PC-3 (cell line): ENCODE data around the gene NR5A1. TPM values are rescaled to one million over a fixed set of nuclear protein-coding genes. Genes with fewer than 3 reads are reported as not detected.

Experiments used
- ATAC-seq: fragments of 200-7000 bp; cut with Tn5 transposase; 2 replicates; pipeline ENCODE4 v1.9.1; 2020; ENCODE audit warnings: mild to moderate bottlenecking, moderate library complexity
- BruUV-seq: library from RNA; stranded (reverse); fragments of 400-500 nt; replicated peaks from 2 replicates; lab custom pipeline; 2021; lab: Mats Ljungman, UMichigan
- CTCF ChIA-PET: fragments of 300-600 bp; sonication (Branson Sonifier 250); formaldehyde crosslinking; loops from one replicate; lab custom pipeline; 2022; ENCODE audit warnings: antibody characterized with exemption; lab: Charles Lee
- POLR2A ChIA-PET: fragments of 300-600 bp; sonication (Branson Sonifier 250); formaldehyde crosslinking; loops from one replicate; lab custom pipeline; 2022; ENCODE audit warnings: antibody characterized with exemption; ENCODE audit not compliant: unreplicated experiment; lab: Charles Lee
- DNase-seq: peaks from one replicate; pipeline ENCODE4 v3.0.0-alpha.2; 2015
- H2AFZ ChIP-seq: fragments of 300-600 bp; sonication (generic); 2 replicates; pipeline ENCODE4 v1.6.0; 2016; ENCODE audit warnings: antibody characterized with exemption, low read length
- H3F3A ChIP-seq: fragments of 300-600 bp; sonication (generic); one replicate; pipeline ENCODE4 v1.6.0; 2017; ENCODE audit warnings: antibody characterized with exemption, low read length, control low read depth, mild to moderate bottlenecking; ENCODE audit not compliant: unreplicated experiment
- H3K27ac ChIP-seq: fragments of 300-600 bp; sonication (generic); 2 replicates; pipeline ENCODE4 v1.5.1; 2016; ENCODE audit warnings: mild to moderate bottlenecking, low read length
- H3K27me3 ChIP-seq: fragments of 300-600 bp; sonication (generic); 2 replicates; pipeline ENCODE4 v1.6.1; 2016; ENCODE audit warnings: low read length, mixed read lengths
- H3K36me3 ChIP-seq: fragments of 300-600 bp; sonication (generic); 2 replicates; pipeline ENCODE4 v1.6.1; 2016; ENCODE audit warnings: low read depth, mixed run types, low read length, mixed read lengths
- H3K4me1 ChIP-seq: fragments of 300-600 bp; sonication (generic); 2 replicates; pipeline ENCODE4 v1.5.1; 2016; ENCODE audit warnings: low read length; ENCODE audit not compliant: insufficient read depth
- H3K4me2 ChIP-seq: fragments of 300-600 bp; sonication (generic); 2 replicates; pipeline ENCODE4 v1.6.0; 2016; ENCODE audit warnings: low read length
- H3K4me3 ChIP-seq: fragments of 300-600 bp; sonication (generic); 2 replicates; pipeline ENCODE4 v1.5.1; 2016; ENCODE audit warnings: mild to moderate bottlenecking, low read length, mixed read lengths
- H3K79me2 ChIP-seq: fragments of 300-600 bp; sonication (generic); 2 replicates; pipeline ENCODE4 v1.6.1; 2017; ENCODE audit warnings: low read length, mixed read lengths
- H3K9ac ChIP-seq: fragments of 300-600 bp; sonication (generic); 2 replicates; pipeline ENCODE4 v1.6.0; 2016; ENCODE audit warnings: mild to moderate bottlenecking, low read length
- H3K9me2 ChIP-seq: fragments of 300-600 bp; sonication (generic); replicated peaks from 2 replicates; pipeline ENCODE4 v1.6.1; 2016; ENCODE audit warnings: mixed run types, low read length, mixed read lengths
- H3K9me3 ChIP-seq: fragments of 300-600 bp; sonication (generic); 2 replicates; pipeline ENCODE4 v1.6.1; 2016; ENCODE audit warnings: low read length, mixed read lengths
- H4K20me1 ChIP-seq: fragments of 300-600 bp; sonication (generic); 2 replicates; pipeline ENCODE4 v1.6.1; 2016; ENCODE audit warnings: low read length, mixed read lengths
- EZH2 ChIP-seq: fragments of 300-600 bp; sonication (generic); IDR thresholded peaks from one replicate; pipeline ENCODE4 v1.6.1; 2017; ENCODE audit warnings: antibody characterized with exemption, mild to moderate bottlenecking, low read length; ENCODE audit not compliant: unreplicated experiment
- EZH2phosphoT487 ChIP-seq: fragments of 300-600 bp; sonication (generic); IDR thresholded peaks from 2 replicates; pipeline ENCODE4 v1.6.1; 2018; ENCODE audit warnings: mild to moderate bottlenecking, antibody characterized with exemption, low read length, borderline replicate concordance
- intact Hi-C: fragments of 100-400 bp; cut with micrococcal nuclease; formaldehyde crosslinking; loops from 2 replicates; pipeline ENCODE4 v1.9.0; 2023
- total RNA-seq: library from RNA; depleted of rRNA; stranded (reverse); fragments of >200 nt; gene quantifications from 2 replicates; pipeline ENCODE4 v1.2.3, GENCODE V29; 2014
- TF ChIP-seq, protein P1 (sequence below): fragments of 300-600 bp; sonication (generic); conservative IDR thresholded peaks from 2 replicates; pipeline ENCODE4 v1.5.1; 2017; ENCODE audit warnings: antibody characterized with exemption, low read depth, mild to moderate bottlenecking, low read length

Gene NR5A1
- total RNA-seq, 1 experiment from 2014 or later: not detected

DNA sequence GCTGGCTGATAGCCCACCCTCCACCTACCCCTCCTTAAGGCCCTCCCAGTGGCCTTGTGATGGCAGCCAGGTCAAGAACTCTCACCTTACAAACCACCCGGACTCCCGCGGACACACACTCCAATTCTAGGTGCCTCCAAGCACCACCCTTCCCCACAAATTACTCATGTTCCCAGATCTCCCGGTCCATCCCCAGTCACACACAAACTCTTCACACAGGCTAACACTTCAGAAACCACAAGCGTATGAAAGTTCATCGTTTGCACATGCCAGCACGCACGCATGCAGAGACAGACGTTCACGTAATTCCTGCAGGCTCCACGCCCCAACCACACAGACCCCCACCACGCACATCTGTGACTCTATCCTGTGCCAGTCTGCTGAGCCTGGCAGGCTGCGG, 18.0 kb downstream of the NR5A1 start:
- H3K27me3 ChIP-seq: no peaks in the 10 kb centered on the region

DNA sequence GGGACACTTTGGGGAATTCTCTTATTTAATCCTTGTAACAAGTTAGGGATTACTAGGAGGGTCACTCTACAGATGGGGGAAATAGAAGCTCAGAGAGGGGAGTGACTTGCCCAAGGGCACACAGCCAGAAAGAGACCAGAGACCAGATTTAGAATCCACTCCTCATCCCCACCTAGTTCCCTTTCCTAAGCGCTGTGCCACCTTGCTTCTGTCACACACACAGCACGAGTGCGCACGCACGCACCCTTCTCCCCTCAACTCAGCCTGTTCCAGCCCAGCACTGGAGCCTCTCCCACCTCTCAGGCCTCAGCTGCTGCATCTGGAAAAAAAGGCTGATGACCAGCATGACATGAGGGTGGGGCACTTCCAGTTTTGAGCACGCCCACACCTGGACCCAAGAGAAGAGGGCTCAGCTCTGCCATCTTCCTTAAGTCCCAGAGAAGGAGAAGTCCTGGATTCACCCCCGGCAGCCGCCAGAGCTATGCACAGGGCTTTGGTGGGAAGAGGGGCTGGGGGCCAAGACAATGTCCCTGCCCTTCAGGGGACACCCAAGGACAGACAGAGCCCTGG, 18.5 kb downstream of the NR5A1 start:
- ATAC-seq (no peak), DNase-seq (no peak)
- H3K4me2 ChIP-seq: no peak overlapping the region
- intact Hi-C loops: no loop called here
- no peak overlapping the region for H3K4me3 ChIP-seq
- ChIA-PET POLR2A (no interaction called here), CTCF (no interaction called here)
- no peaks in the 10 kb centered on the region for H3F3A ChIP-seq
- H3K9me3 ChIP-seq: no peaks in the 10 kb centered on the region
- no peak overlapping the region for H2AFZ ChIP-seq
- H3K9me2 ChIP-seq: no peaks in the 10 kb centered on the region
- H3K9ac ChIP-seq: no peak overlapping the region
- no peaks in the 10 kb centered on the region for H3K79me2 ChIP-seq
- H3K4me1 ChIP-seq: no peaks in the 10 kb centered on the region
- no peak for TF ChIP-seq EZH2phosphoT487
- no peak for TF ChIP-seq EZH2
- TF ChIP-seq, protein P1, sequence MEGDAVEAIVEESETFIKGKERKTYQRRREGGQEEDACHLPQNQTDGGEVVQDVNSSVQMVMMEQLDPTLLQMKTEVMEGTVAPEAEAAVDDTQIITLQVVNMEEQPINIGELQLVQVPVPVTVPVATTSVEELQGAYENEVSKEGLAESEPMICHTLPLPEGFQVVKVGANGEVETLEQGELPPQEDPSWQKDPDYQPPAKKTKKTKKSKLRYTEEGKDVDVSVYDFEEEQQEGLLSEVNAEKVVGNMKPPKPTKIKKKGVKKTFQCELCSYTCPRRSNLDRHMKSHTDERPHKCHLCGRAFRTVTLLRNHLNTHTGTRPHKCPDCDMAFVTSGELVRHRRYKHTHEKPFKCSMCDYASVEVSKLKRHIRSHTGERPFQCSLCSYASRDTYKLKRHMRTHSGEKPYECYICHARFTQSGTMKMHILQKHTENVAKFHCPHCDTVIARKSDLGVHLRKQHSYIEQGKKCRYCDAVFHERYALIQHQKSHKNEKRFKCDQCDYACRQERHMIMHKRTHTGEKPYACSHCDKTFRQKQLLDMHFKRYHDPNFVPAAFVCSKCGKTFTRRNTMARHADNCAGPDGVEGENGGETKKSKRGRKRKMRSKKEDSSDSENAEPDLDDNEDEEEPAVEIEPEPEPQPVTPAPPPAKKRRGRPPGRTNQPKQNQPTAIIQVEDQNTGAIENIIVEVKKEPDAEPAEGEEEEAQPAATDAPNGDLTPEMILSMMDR: no peak
- no peaks in the 10 kb centered on the region for H4K20me1 ChIP-seq
- no peaks in the 10 kb centered on the region for H3K27me3 ChIP-seq
- BruUV-seq: no TSS peak
- no peaks in the 10 kb centered on the region for H3K36me3 ChIP-seq
- no peak overlapping the region for H3K27ac ChIP-seq

More for the DNA sequence above, 18.0 kb downstream of the NR5A1 start:
- ChIA-PET CTCF (no interaction called here), POLR2A (no interaction called here)
- H3K27ac ChIP-seq: no peak overlapping the region
- no peaks in the 10 kb centered on the region for H3K9me3 ChIP-seq
- no peak overlapping the region for H3K9ac ChIP-seq
- H3K79me2 ChIP-seq: no peaks in the 10 kb centered on the region
- DNase-seq (no peak), ATAC-seq (no peak)
- no peaks in the 10 kb centered on the region for H3K9me2 ChIP-seq
- TF ChIP-seq, protein P1: no peak
- TF ChIP-seq EZH2phosphoT487: no peak
- no peak for TF ChIP-seq EZH2
- intact Hi-C loops: no loop called here
- BruUV-seq: no TSS peak
- H3K36me3 ChIP-seq: no peaks in the 10 kb centered on the region
- H3K4me3 ChIP-seq: no peak overlapping the region
- H2AFZ ChIP-seq: no peak overlapping the region
- no peaks in the 10 kb centered on the region for H3K4me1 ChIP-seq
- H3F3A ChIP-seq: no peaks in the 10 kb centered on the region
- no peak overlapping the region for H3K4me2 ChIP-seq
- no peaks in the 10 kb centered on the region for H4K20me1 ChIP-seq

DNA sequence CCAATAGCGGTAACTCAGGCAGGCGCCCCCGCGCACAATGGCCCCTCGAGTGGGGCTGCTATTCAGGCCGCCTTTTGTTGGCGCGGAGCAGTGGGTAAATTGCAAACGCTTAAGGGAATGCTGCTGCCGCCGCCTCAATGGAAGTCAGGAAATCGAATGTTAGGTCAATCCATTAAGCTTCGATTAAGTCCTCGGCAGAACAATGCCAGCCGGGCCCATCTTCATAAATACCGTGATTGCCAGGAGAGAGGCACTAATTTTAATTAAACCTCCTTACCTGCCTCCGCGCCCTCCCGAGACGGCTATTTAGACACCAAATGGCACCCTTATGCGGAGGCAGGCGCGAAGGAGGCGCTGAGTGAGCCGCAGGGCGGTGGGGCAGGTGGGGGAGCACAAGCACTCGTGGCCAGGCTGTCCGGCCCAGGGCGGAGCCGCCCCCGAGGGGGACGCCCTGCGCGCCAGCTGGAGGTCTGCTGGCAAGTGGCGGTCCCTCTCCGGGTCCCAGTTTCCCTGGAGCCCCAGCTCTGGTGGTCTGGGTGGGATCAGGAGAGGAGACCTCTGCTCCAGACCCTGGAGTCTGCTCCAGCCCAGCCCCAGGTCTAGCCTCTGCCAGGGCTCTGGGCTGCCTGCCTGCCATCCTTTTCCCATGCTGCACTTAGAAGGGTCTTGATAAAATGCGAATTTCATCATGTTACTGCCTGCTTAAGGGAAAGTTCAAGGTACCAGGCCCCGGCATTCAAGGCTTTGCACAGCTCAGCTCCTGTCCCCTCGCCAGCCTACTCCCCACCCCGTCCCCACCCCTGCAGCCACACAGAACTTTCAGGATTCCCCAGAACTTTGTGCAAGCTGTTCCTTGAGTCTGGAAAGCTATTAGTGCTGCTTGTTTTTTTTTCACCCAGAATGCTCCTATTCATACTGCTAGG, 19.7 kb downstream of the NR5A1 start:
- TF ChIP-seq EZH2phosphoT487 (no peak), EZH2 (no peak)
- TF ChIP-seq, protein P1: no peak
- Histone ChIP-seq H3K4me3 (no peak overlapping the region), H4K20me1 (no peaks in the 10 kb centered on the region), H2AFZ (no peak overlapping the region), H3K9me3 (no peaks in the 10 kb centered on the region), H3K27ac (no peak overlapping the region), H3K4me2 (no peak overlapping the region), H3K4me1 (no peaks in the 10 kb centered on the region), H3K9ac (no peak overlapping the region), H3K79me2 (no peaks in the 10 kb centered on the region), H3K9me2 (no peaks in the 10 kb centered on the region), H3F3A (no peaks in the 10 kb centered on the region), H3K36me3 (no peaks in the 10 kb centered on the region), H3K27me3 (no peaks in the 10 kb centered on the region)
- no TSS peak for BruUV-seq
- intact Hi-C loops: no loop called here
- CTCF ChIA-PET: no interaction called here
- ATAC-seq (no peak), DNase-seq (no peak)
- POLR2A ChIA-PET: no interaction called here
